HEK293T (cell line): Measurements from ENCODE around the gene GGA2.

ENCODE experiments used
- CTCF ChIA-PET: fragments of 350-600 bp; formaldehyde crosslinking; extraction: SDS; loops from one replicate; lab custom pipeline; 2021; ENCODE audit warnings: antibody characterized with exemption, inconsistent platforms; lab: Yijun Ruan, JAX
- POLR2A ChIA-PET: fragments of 350-600 bp; formaldehyde crosslinking; extraction: SDS; loops from one replicate; lab custom pipeline; 2020; ENCODE audit warnings: antibody characterized with exemption, inconsistent platforms; lab: Yijun Ruan, JAX
- DNase-seq: peaks from one replicate; pipeline ENCODE4 v3.0.0; 2012; ENCODE audit warnings: mixed read lengths; ENCODE audit errors: extremely low spot score
- ARNT ChIP-seq: fragments of 450-650 bp; IDR thresholded peaks from 2 replicates; pipeline ENCODE4 v1.6.1; 2017; ENCODE audit warnings: mild to moderate bottlenecking
- BHLHE40 ChIP-seq: fragments of 450-650 bp; IDR thresholded peaks from 2 replicates; pipeline ENCODE4 v1.6.1; 2016; ENCODE audit warnings: mild to moderate bottlenecking, moderate library complexity, borderline replicate concordance
- ELF4 ChIP-seq: fragments of 450-650 bp; IDR thresholded peaks from 2 replicates; pipeline ENCODE4 v1.6.1; 2017; ENCODE audit warnings: antibody characterized with exemption
- L3MBTL2 ChIP-seq: fragments of 450-650 bp; conservative IDR thresholded peaks from 2 replicates; pipeline ENCODE4 v1.6.1; 2016; ENCODE audit warnings: mild to moderate bottlenecking
- NFRKB ChIP-seq: fragments of 450-650 bp; IDR thresholded peaks from 2 replicates; pipeline ENCODE4 v1.6.1; 2016; ENCODE audit warnings: mild to moderate bottlenecking, moderate library complexity
- SP1 ChIP-seq: fragments of 450-650 bp; IDR thresholded peaks from 2 replicates; pipeline ENCODE4 v1.6.1; 2017
- TARDBP ChIP-seq: fragments of 450-650 bp; IDR thresholded peaks from 2 replicates; pipeline ENCODE4 v1.6.1; 2016

The GGA2 gene

DNA sequence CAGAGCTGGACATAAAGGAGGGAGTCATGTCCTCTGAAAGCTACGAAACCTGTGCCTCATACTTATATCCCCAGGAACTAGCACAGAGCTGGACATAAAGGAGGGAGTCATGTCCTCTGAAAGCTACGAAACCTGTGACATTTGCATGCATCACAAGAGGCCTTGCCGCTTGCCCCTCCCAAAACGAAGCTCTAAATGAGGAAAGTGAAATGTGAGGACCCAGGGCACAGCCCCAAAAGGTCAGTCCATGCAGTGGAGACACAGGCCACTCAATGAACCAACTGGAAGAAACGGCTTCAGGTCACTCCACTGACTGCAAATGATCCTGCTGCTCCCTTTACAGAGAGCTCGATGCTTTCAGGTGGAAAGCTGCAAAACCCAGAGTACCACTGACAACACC lies 95.6 kb downstream of the GGA2 start:
- POLR2A ChIA-PET: no interaction called here
- TF ChIP-seq BHLHE40: no peak
- TF ChIP-seq L3MBTL2: no peak
- TF ChIP-seq ELF4: no peak
- TF ChIP-seq TARDBP: no peak
- TF ChIP-seq NFRKB: no peak
- no peak for TF ChIP-seq ARNT
- TF ChIP-seq SP1: no peak
- CTCF ChIA-PET: interaction anchor here (0.5 to 1.5 kb wide), 2 partner anchors 20 to 95 kb away, joined by 4 to 5 read pairs; no protein-coding TSS in a partner anchor
- DNase-seq: no peak
